IPS DF 6.9 (cell line): ENCODE results near the gene GPC5.

ENCODE experiments used
- DNase-seq: peaks from one replicate; pipeline ENCODE4 v3.0.0-alpha.2; 2013; ENCODE audit warnings: low read depth, low spot score
- H3K27ac ChIP-seq: one replicate; pipeline ENCODE4 v1.5.1; 2013; ENCODE audit warnings: low read length, control low read depth
- H3K27me3 ChIP-seq: 2 replicates; pipeline ENCODE4 v1.6.1; 2013; ENCODE audit warnings: mild to moderate bottlenecking, low read length; ENCODE audit not compliant: control insufficient read depth, insufficient read depth
- H3K36me3 ChIP-seq: 2 replicates; pipeline ENCODE4 v1.6.1; 2013; ENCODE audit warnings: low read length; ENCODE audit not compliant: control insufficient read depth, insufficient read depth
- H3K4me1 ChIP-seq: 2 replicates; pipeline ENCODE4 v1.6.1; 2013; ENCODE audit warnings: low read length; ENCODE audit not compliant: control insufficient read depth, insufficient read depth
- H3K4me3 ChIP-seq: 2 replicates; pipeline ENCODE4 v1.5.1; 2013; ENCODE audit warnings: mild to moderate bottlenecking, low read length
- H3K9me3 ChIP-seq: 2 replicates; pipeline ENCODE4 v1.6.1; 2013; ENCODE audit warnings: low read length, inconsistent platforms; ENCODE audit not compliant: control insufficient read depth, insufficient read depth
- WGBS: extraction: QIAGEN DNeasy Blood & Tissue Kit; methylation state at CpG from one replicate; pipeline ENCODE4 v1.1.7; 2013; ENCODE audit warnings: mixed read lengths, missing lambda C conversion rate; ENCODE audit not compliant: insufficient read length, insufficient coverage; 5-methylcytosine and 5-hydroxymethylcytosine counted together

The GPC5 gene

GRCh38 chr13:91620670-91621141 is 222.3 kb downstream of the GPC5 start:
- no peak overlapping the region for H3K27ac ChIP-seq
- H3K27me3 ChIP-seq: no peaks in the 10 kb centered on the region
- DNase-seq: no peak
- H3K36me3 ChIP-seq: no peaks in the 10 kb centered on the region
- H3K4me3 ChIP-seq: no peak overlapping the region
- H3K9me3 ChIP-seq: no peaks in the 10 kb centered on the region
- no peaks in the 10 kb centered on the region for H3K4me1 ChIP-seq
- WGBS: no CpG with 5 or more reads among the region's 2 CpGs

GRCh38 chr13:91621161-91621560 is 222.7 kb downstream of the GPC5 start:
- H3K27ac ChIP-seq: no peak overlapping the region
- no peaks in the 10 kb centered on the region for H3K9me3 ChIP-seq
- no peak for DNase-seq
- no peak overlapping the region for H3K4me3 ChIP-seq
- WGBS: no CpG with 5 or more reads among the region's 3 CpGs
- no peaks in the 10 kb centered on the region for H3K27me3 ChIP-seq
- no peaks in the 10 kb centered on the region for H3K4me1 ChIP-seq
- H3K36me3 ChIP-seq: no peaks in the 10 kb centered on the region

GRCh38 chr13:91621963-91622362 is 223.5 kb downstream of the GPC5 start:
- no CpG with 5 or more reads among the region's 1 CpG for WGBS
- Histone ChIP-seq H3K27me3 (no peaks in the 10 kb centered on the region), H3K36me3 (no peaks in the 10 kb centered on the region), H3K4me1 (no peaks in the 10 kb centered on the region), H3K4me3 (no peak overlapping the region), H3K27ac (no peak overlapping the region), H3K9me3 (no peaks in the 10 kb centered on the region)
- DNase-seq: no peak

- WGBS: no CpG with 5 or more reads among the region's 3 CpGs
- no peak overlapping the region for H3K4me3 ChIP-seq
- no peaks in the 10 kb centered on the region for H3K27me3 ChIP-seq
- H3K36me3 ChIP-seq: no peaks in the 10 kb centered on the region
- no peaks in the 10 kb centered on the region for H3K4me1 ChIP-seq
- no peak for DNase-seq
- H3K9me3 ChIP-seq: no peaks in the 10 kb centered on the region
- no peak overlapping the region for H3K27ac ChIP-seq
Observed at GRCh38 chr13:91622778-91623550, 224.5 kb downstream of the GPC5 start.

- WGBS: no CpG with 5 or more reads among the region's 3 CpGs
Observed at GRCh38 chr13:91627952-91628739, 229.7 kb downstream of the GPC5 start.

GRCh38 chr13:91630946-91631345 is 232.5 kb downstream of the GPC5 start:
- Histone ChIP-seq H3K36me3 (no peaks in the 10 kb centered on the region), H3K4me3 (no peak overlapping the region), H3K4me1 (no peaks in the 10 kb centered on the region), H3K27ac (no peak overlapping the region), H3K9me3 (no peaks in the 10 kb centered on the region), H3K27me3 (no peaks in the 10 kb centered on the region)
- no peak for DNase-seq
- no CpG with 5 or more reads among the region's 1 CpG for WGBS

More at GRCh38 chr13:91627952-91628739, 229.7 kb downstream of the GPC5 start:
- no peaks in the 10 kb centered on the region for H3K9me3 ChIP-seq
- H3K4me3 ChIP-seq: no peak overlapping the region
- no peak overlapping the region for H3K27ac ChIP-seq
- DNase-seq: no peak
- no peaks in the 10 kb centered on the region for H3K27me3 ChIP-seq
- H3K4me1 ChIP-seq: no peaks in the 10 kb centered on the region
- no peaks in the 10 kb centered on the region for H3K36me3 ChIP-seq

GRCh38 chr13:91632086-91632485 is 233.7 kb downstream of the GPC5 start:
- no peaks in the 10 kb centered on the region for H3K36me3 ChIP-seq
- DNase-seq: no peak
- H3K27ac ChIP-seq: no peak overlapping the region
- no peaks in the 10 kb centered on the region for H3K27me3 ChIP-seq
- H3K9me3 ChIP-seq: no peaks in the 10 kb centered on the region
- WGBS: no CpG with 5 or more reads among the region's 3 CpGs
- H3K4me1 ChIP-seq: no peaks in the 10 kb centered on the region
- no peak overlapping the region for H3K4me3 ChIP-seq

GRCh38 chr13:91639330-91639729 is 240.9 kb downstream of the GPC5 start:
- DNase-seq: no peak
- no peak overlapping the region for H3K4me3 ChIP-seq
- no peak overlapping the region for H3K27ac ChIP-seq
- no peaks in the 10 kb centered on the region for H3K9me3 ChIP-seq
- no CpG with 5 or more reads among the region's 5 CpGs for WGBS
- no peaks in the 10 kb centered on the region for H3K4me1 ChIP-seq
- no peaks in the 10 kb centered on the region for H3K27me3 ChIP-seq
- H3K36me3 ChIP-seq: no peaks in the 10 kb centered on the region

- no peaks in the 10 kb centered on the region for H3K9me3 ChIP-seq
- WGBS: no CpG with 5 or more reads among the region's 2 CpGs
- H3K4me1 ChIP-seq: no peaks in the 10 kb centered on the region
- no peak for DNase-seq
- H3K36me3 ChIP-seq: no peaks in the 10 kb centered on the region
- no peak overlapping the region for H3K4me3 ChIP-seq
- H3K27me3 ChIP-seq: no peaks in the 10 kb centered on the region
- H3K27ac ChIP-seq: no peak overlapping the region
Observed at GRCh38 chr13:91643394-91643793, 245.0 kb downstream of the GPC5 start.

GRCh38 chr13:91644806-91645205 is 246.4 kb downstream of the GPC5 start:
- Histone ChIP-seq H3K9me3 (no peaks in the 10 kb centered on the region), H3K27ac (no peak overlapping the region), H3K36me3 (no peaks in the 10 kb centered on the region), H3K27me3 (no peaks in the 10 kb centered on the region), H3K4me1 (no peaks in the 10 kb centered on the region), H3K4me3 (no peak overlapping the region)
- DNase-seq: no peak
